ENCODE data around the gene ANKLE1. TPM values are rescaled to one million over a fixed set of nuclear protein-coding genes. Genes with fewer than 3 reads are reported as not detected.

The ANKLE1 gene
- total RNA-seq, 2 experiments from 2014 or later = 8.6 to 8.8 TPM

DNA sequence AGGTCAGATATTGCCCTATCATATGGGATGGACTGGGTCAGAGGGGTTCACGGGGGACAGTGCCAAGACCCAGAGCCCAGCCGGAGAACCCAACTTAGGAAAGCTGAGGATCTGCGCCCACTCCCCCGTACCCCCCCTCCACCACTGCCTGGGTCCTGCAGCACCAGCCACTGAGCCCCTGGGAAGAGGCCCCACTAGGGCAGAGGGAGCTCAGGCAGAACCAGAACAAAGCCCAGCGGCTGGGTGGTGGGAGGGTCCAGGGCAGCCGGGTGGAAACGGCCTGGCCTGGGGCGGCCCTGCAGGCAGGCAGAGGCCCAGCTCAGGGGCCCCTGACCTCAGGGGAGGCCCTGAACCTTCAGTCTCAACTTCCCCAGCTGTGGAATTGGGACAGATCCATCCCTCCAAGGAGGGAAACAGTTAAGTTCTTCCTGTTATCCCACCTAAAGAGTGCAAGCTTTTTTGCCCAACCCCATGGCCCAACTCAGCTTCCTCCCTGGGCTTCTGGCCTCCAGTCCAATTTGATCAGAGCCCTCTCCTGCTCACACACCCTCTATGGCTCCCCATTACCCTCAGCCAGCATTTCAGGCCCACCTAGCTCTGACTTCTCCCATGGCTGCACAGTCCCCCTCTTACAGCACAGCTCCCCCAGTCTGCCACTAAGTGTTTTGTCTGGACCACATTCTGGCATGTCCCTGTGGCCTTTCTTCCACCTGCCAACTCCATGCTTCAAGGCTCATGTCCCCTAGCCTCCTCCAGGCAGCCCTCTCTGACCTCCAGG lies 39.1 kb upstream of the ANKLE1 start:
- intact Hi-C loops (cut with micrococcal nuclease) = no loop called here
- Mint-ChIP-seq H3K27ac (no peak overlapping the region), H3K9me3 (no peaks in the 10 kb centered on the region), H3K4me3 (no peak overlapping the region), H3K36me3 (ENCODE audit: low read depth) (no peaks in the 10 kb centered on the region), H3K27me3 (ENCODE audit: low read depth) (no peaks in the 10 kb centered on the region), H3K4me1 (ENCODE audit: low read depth) (peaks cover 4% of the 10 kb centered on the region)
- CTCF ChIA-PET = interaction anchor here (0.7 to 1.4 kb wide), 4 partner anchors 8 to 144 kb away, joined by 3 to 6 read pairs (median 3); no protein-coding TSS in a partner anchor
- no peak for DNase-seq

DNA sequence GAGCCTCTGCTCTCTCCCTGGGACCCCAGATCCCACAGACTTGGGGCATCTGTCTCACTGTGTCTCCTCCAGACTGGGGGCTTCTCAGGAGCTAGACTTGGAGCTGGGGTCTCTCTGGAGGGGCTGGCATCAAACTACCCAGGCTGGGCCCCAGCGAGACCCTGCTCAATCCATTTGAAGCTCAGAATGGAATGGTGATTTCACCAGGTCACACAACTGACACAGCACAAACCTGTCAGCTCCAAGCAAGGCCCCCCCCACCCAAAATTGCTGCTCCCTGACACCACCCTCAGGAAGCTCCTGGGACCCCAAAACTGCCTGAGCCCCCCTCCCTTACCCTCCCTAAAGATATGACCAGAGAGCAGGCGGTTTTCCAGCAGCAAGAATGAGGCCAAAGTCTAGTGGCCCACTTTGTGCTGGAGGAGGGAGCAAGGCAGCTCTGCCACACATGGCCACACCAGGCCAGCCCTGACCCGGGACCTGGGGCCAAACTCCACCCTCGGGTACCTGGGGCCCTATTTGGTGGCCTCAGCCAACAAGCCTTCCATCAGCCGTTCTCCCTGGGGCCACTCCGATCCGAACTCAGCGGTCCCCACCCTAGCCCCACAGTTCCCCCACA lies 38.4 kb upstream of the ANKLE1 start:
- CTCF ChIA-PET = interaction anchor here (1.0 to 1.4 kb wide), 3 partner anchors 9 to 143 kb away, joined by 3 to 6 read pairs (median 3); no protein-coding TSS in a partner anchor
- H3K4me3 Mint-ChIP-seq = no peak overlapping the region
- H3K9me3 Mint-ChIP-seq = no peaks in the 10 kb centered on the region
- H3K36me3 Mint-ChIP-seq (ENCODE audit: low read depth) = no peaks in the 10 kb centered on the region
- intact Hi-C loops (cut with micrococcal nuclease) = no loop called here
- H3K27ac Mint-ChIP-seq = no peak overlapping the region
- H3K27me3 Mint-ChIP-seq (ENCODE audit: low read depth) = no peaks in the 10 kb centered on the region
- peaks cover 4% of the 10 kb centered on the region for H3K4me1 Mint-ChIP-seq (ENCODE audit: low read depth)
- DNase-seq = no peak

DNA sequence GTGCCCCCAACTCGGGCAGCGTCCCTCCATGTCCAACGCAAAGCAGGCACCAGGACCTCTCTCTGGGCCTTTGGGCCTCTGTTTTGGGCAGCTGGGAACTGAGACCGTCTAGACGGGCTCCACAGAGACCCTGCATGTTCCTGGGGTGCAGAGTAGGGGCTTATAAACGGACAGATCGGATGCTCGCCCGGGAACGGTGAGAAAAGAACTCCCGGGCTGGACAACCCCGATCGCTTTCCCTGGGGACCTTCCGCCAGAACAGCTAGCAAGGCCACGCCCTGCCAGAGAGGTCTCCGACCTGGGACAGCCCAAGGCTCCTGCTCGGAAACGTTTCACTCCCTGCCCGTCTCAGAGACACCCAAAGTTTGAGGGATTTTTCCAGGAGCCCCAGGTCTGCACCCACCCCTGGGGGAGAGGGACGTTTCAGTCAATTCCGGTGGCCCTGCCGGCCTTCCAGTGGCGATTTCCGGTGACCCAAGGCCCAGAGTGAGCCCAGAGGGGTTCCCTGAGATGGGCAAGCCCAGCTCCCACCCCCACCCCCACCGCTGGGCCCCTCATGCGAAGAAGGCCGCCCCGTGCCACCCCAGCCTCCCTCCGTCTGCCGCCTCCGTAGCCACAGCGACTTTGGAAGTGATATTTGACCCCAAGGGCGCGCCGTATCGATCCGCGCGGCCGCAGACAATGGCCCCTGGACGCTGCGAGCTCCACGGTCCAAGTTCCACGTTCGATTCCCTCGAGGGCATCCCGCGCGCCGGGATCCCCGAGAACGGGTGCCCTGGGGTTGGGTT lies 37.7 kb upstream of the ANKLE1 start:
- intact Hi-C loops (cut with micrococcal nuclease) = no loop called here
- no peaks in the 10 kb centered on the region for H3K27me3 Mint-ChIP-seq (ENCODE audit: low read depth)
- H3K4me3 Mint-ChIP-seq = peak overlapping the region; percentile 46
- peaks cover 4% of the 10 kb centered on the region for H3K4me1 Mint-ChIP-seq (ENCODE audit: low read depth)
- DNase-seq = no peak
- no peak overlapping the region for H3K27ac Mint-ChIP-seq
- no peaks in the 10 kb centered on the region for H3K9me3 Mint-ChIP-seq
- CTCF ChIA-PET = interaction anchor here (1.2 to 1.4 kb wide), 2 partner anchors 10 to 15 kb away, joined by 3 read pairs; no protein-coding TSS in a partner anchor
- no peaks in the 10 kb centered on the region for H3K36me3 Mint-ChIP-seq (ENCODE audit: low read depth)

DNA sequence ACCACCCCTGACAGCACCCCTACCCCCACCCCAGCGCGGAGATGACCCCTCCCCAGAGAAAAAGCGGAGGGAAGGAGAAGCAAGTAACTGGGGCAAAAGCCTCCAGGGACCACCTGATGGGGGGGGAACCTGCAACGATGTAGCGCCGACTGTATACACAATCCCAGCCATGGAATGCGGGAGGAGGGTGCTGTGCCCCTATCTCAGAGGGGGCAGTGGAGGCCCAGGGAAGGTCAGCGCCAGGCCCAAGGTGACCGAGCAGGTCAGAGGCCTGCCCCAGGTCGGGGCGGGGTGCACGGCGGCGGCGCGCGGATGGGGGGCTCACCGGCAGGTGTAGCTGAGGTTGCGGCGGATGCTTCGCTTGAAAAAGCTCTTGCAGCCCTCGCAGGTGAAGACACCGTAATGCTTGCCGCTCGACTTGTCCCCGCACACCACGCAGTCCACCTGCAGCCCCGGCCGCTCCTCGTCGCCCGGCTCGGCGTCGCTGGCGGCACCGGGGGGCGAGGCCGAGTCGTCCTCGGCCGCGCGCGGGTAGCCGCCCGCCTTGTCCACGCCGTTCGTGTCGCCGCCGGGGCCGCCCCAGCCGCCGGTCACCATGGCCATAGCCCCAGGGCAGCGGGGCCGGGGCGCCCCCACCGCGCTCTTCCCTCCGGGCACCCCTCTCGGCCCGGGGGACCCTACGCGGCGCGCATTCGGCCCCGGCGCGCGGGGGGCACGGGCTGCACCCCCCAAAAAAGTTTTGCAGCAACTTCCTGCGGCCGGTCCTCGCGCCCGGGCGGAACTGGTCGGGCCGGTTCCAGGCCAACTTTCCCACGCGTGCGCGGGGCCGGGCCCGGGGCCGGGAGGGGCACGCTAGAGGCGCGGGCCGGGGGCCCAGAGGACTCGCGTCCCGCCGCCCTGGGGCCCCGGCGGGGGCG lies 36.8 kb upstream of the ANKLE1 start:
- CTCF ChIA-PET = interaction anchor here (1.2 kb wide), 1 partner anchor 14 kb away, joined by 3 read pairs; no protein-coding TSS in a partner anchor
- H3K36me3 Mint-ChIP-seq (ENCODE audit: low read depth) = no peaks in the 10 kb centered on the region
- no peaks in the 10 kb centered on the region for H3K27me3 Mint-ChIP-seq (ENCODE audit: low read depth)
- H3K4me1 Mint-ChIP-seq (ENCODE audit: low read depth) = peaks cover 4% of the 10 kb centered on the region
- DNase-seq = no peak
- intact Hi-C loops (cut with micrococcal nuclease) = no loop called here
- no peaks in the 10 kb centered on the region for H3K9me3 Mint-ChIP-seq
- H3K4me3 Mint-ChIP-seq = peak overlapping the region; percentile 46
- no peak overlapping the region for H3K27ac Mint-ChIP-seq

DNA sequence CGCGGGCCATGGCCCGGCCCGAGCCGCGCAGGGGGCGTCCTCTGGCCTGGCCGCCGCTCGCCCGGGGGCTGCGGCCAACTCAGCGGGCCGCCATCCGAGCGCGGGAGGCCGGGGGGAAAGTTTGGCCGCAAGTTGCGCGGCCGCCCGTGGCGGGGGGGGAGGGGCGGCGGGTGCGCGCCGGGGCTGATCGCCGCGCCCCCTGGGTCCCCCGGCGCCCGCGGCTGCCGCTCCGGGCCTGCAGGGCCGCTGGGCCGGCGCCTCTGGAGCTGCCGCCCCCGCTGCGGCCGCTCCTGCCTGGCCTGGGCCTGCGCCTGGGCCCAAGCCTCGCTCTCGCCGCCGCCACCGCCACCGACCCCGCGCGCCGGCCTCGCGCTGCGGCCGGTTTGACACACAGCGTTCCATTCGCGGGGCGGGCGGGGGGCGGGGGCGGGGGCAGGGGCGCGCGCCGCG lies 36.1 kb upstream of the ANKLE1 start, which contains the start of gene NR2F6:
Gene NR2F6 (minus strand): TSS at position 385 of the 450 bp plus-strand sequence. CDS start 699 bp downstream, outside the sequence.
- Mint-ChIP-seq H3K4me3 (peak within 1 kb of the TSS; percentile 85), H3K27me3 (ENCODE audit: low read depth) (no peaks in the 10 kb centered on the region), H3K4me1 (ENCODE audit: low read depth) (peaks cover 4% of the 10 kb centered on the region), H3K9me3 (no peaks in the 10 kb centered on the region), H3K36me3 (ENCODE audit: low read depth) (no peaks in the 10 kb centered on the region), H3K27ac (peak within 1 kb of the TSS; percentile 66)
- CTCF ChIA-PET = no interaction called here
- intact Hi-C loops (cut with micrococcal nuclease) = no loop called here
- DNase-seq = no peak

DNA sequence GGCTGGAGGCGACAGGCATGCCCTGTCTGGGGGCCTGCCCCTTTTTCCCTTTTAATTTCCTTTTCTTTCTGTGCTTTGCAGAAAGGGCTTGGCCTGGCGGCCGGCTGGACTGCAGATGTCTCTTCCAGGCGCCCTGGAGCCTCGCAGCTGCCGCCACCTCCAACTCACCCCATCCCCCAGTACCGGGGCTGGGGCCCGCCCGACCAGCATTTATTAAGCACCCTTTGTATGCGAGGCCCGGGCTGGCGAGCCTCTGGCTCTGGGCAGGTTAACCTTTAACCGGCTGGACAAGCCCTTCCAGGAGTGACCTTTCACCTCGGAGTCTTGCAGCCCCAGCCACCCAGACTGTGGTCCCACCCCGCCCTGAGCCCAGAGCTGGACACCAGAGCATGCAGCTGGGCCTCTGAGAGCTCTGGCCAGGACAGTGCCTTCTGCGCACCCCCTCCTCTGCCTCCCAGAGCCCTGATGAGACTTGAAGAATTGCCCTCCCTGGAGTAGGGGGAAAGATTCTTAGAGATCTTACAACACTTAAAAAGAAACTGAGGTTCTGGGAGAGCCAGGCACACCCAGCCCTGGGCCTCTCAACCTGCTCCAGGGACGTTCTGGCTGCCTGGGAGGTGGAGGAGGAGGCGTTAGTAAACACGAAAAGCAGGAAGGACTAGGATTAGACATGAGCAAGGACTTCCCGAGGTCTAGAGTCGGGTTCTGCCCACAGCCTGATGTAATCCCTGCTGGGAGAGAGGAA lies 34.8 kb upstream of the ANKLE1 start:
- Mint-ChIP-seq H3K27me3 (ENCODE audit: low read depth) (no peaks in the 10 kb centered on the region), H3K9me3 (no peaks in the 10 kb centered on the region), H3K4me1 (ENCODE audit: low read depth) (peaks cover 4% of the 10 kb centered on the region), H3K4me3 (peak overlapping the region; percentile 85), H3K27ac (no peak overlapping the region), H3K36me3 (ENCODE audit: low read depth) (no peaks in the 10 kb centered on the region)
- CTCF ChIA-PET = no interaction called here
- intact Hi-C loops (cut with micrococcal nuclease) = loop anchor here (1.0 kb wide), 1 partner anchor 20 kb away; the partner anchor contains the start of gene BABAM1
- DNase-seq = no peak

DNA sequence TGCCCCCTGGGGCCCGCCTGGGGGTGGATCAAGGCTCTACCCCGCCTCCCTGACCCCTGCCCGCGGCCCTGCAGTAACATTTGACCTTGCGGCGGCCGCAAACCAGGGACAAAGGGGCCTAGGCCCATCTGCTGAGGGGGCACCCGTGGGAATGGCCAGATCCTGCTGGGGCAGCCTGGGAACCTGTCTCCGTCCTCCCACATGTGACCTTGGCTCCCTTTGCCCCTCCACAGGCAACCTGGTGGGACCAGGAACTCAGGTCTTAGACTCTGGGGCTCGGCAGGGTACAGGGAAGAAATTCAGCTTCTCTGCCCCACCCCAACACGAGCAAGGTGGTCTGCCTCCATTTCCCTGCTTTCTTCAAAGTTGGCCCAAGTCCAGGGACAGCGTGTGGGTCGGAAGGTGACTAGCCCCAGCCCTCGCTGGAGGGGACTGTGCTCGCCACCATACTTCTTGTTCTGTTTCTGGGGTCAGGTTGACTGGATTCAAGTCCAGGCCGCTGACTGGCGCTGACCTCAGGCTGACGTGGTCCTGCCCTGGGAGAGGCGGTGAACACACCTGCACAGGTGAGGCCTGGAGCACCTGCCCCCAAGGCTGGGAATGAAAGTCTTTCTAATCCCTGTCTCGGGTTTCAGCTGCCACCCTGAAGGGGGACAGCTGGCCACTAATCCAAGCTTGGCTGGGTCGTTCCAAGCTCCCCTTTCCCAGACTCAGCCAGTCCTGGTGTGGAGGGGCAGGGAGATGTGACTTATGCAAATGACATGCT lies 33.5 kb upstream of the ANKLE1 start:
- Mint-ChIP-seq H3K27me3 (ENCODE audit: low read depth) (no peaks in the 10 kb centered on the region), H3K27ac (no peak overlapping the region), H3K4me1 (ENCODE audit: low read depth) (peaks cover 4% of the 10 kb centered on the region), H3K9me3 (no peaks in the 10 kb centered on the region), H3K4me3 (no peak overlapping the region), H3K36me3 (ENCODE audit: low read depth) (no peaks in the 10 kb centered on the region)
- no peak for DNase-seq
- CTCF ChIA-PET = interaction anchor here (1.1 to 1.4 kb wide), 2 partner anchors 10 to 17 kb away, joined by 4 read pairs; partner anchors contain the start of gene USHBP1
- intact Hi-C loops (cut with micrococcal nuclease) = no loop called here

DNA sequence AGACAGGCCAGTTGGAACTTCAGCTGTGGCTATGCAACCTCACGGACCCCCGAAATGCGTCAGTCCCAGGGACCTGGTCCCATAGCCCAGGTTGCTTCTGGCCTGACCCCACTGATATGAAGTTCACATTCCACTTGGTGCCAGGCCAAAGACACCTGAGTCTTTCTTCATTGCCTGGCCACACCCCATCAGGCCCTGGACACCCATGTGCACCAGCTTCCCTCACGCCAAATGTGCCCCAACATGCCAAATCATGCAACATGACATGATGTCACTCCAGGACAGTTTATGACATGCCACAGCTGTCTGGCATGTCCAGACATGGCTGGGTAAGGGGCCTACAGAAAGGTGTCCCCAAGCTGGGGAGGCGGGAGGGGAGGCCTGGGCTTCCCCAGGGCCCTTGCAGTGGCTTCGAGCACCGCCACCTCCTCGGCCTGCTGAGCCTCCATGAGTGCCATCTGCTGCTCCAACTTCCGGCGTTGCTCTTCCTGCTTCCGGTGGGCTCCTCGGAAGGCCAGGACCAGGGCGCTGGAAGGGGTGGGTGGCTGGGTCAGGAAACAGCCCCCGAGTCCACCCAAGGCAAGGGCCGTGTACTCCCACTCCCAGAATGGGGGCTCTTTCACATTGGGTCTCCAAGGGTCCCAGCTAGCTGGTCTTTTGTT lies 31.7 kb upstream of the ANKLE1 start:
- H3K36me3 Mint-ChIP-seq (ENCODE audit: low read depth) = no peaks in the 10 kb centered on the region
- no peak for DNase-seq
- CTCF ChIA-PET = interaction anchor here (1.1 to 1.5 kb wide), 2 partner anchors 10 to 137 kb away, joined by 4 to 6 read pairs; no protein-coding TSS in a partner anchor
- no peak overlapping the region for H3K27ac Mint-ChIP-seq
- H3K4me3 Mint-ChIP-seq = no peak overlapping the region
- intact Hi-C loops (cut with micrococcal nuclease) = no loop called here
- H3K9me3 Mint-ChIP-seq = no peaks in the 10 kb centered on the region
- peaks cover 4% of the 10 kb centered on the region for H3K4me1 Mint-ChIP-seq (ENCODE audit: low read depth)
- H3K27me3 Mint-ChIP-seq (ENCODE audit: low read depth) = no peaks in the 10 kb centered on the region

DNA sequence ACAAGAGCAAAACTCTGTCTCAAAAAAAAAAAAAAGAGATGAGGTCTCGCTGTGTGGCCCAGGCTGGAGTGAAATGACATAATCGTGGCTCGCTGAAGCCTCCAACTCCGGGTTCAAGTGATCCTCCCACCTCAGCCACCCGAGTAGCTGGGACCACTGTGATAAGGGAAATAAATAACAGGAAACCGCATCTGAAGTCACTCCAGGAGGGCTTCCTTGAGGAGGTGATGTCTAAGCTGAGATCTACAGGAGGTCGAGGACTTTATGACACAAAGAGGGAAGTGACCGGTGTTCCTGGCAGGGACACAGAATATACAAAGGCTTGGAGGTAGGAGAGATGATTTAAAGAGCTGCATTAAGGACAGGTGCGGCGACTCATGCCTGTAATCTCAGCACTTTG lies 27.1 kb upstream of the ANKLE1 start:
- CTCF ChIA-PET = interaction anchor here (0.7 to 1.6 kb wide), 2 partner anchors 29 to 70 kb away, joined by 4 read pairs; no protein-coding TSS in a partner anchor
- no peaks in the 10 kb centered on the region for H3K4me1 Mint-ChIP-seq (ENCODE audit: low read depth)

DNA sequence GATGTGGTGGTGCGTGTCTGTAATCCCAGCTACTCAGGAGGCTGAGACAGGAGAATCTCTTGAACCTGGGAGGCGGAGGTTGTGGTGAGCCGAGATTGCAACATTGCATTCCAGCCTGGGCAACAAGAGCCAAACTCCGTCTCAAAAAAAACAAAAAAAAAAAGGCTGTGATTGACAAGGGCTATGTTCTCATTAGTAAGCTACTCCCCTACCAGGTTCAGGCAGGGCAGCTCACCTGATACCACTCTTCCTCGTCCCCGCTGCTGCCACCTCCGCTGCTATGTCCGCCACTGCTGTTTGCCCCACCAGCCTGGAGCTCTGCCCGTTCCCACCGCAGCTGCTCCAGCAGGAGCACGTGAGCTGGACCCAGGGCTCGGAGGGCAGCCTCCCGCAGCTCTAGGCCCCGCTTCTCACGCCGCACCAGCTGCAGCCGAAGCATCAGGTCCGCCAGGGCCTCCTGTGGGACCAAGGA lies 26.5 kb upstream of the ANKLE1 start:
- no peaks in the 10 kb centered on the region for H3K36me3 Mint-ChIP-seq (ENCODE audit: low read depth)
- H3K9me3 Mint-ChIP-seq = no peaks in the 10 kb centered on the region
- intact Hi-C loops (cut with micrococcal nuclease) = no loop called here

More for the DNA sequence above, 27.1 kb upstream of the ANKLE1 start:
- Mint-ChIP-seq H3K27me3 (ENCODE audit: low read depth) (no peaks in the 10 kb centered on the region), H3K27ac (no peak overlapping the region), H3K9me3 (no peaks in the 10 kb centered on the region), H3K4me3 (no peak overlapping the region), H3K36me3 (ENCODE audit: low read depth) (no peaks in the 10 kb centered on the region)
- intact Hi-C loops (cut with micrococcal nuclease) = no loop called here
- no peak for DNase-seq

More for the DNA sequence above, 26.5 kb upstream of the ANKLE1 start:
- no peak overlapping the region for H3K27ac Mint-ChIP-seq
- H3K4me1 Mint-ChIP-seq (ENCODE audit: low read depth) = no peaks in the 10 kb centered on the region
- no peak for DNase-seq
- no peak overlapping the region for H3K4me3 Mint-ChIP-seq
- no peaks in the 10 kb centered on the region for H3K27me3 Mint-ChIP-seq (ENCODE audit: low read depth)
- CTCF ChIA-PET = interaction anchor here (0.7 to 1.6 kb wide), 2 partner anchors 28 to 70 kb away, joined by 4 read pairs; no protein-coding TSS in a partner anchor

Data from activated naive CD4-positive, alpha-beta T cell treated with anti-CD3 and anti-CD28 coated beads for 36 hours (primary cell).